Testis (tissue), 2 donors: Measurements from ENCODE around the gene WNK2.

Source experiments
- CTCF ChIP-seq, 3 experiments: fragments of 450-650 bp in 2 of 3; fragments of 200-600 bp in 1 of 3; sonication (generic) in 1 of 3; IDR thresholded peaks; one replicate each; pipeline ENCODE4 v1.5.1; 2016 to 2019; ENCODE audit warnings: antibody characterized with exemption in 3 of 3, mild to moderate bottlenecking in 2 of 3, moderate library complexity in 1 of 3
- POLR2A ChIP-seq: fragments of 450-650 bp; IDR thresholded peaks from one replicate; pipeline ENCODE4 v1.6.1; 2017; ENCODE audit warnings: antibody characterized with exemption, mild to moderate bottlenecking, moderate library complexity

- TF ChIP-seq POLR2A: no peak
- no peak for TF ChIP-seq CTCF (IDR thresholded peaks at IDR 0.05)
Measured at GRCh38 chr9:93296889-93297480, 113.0 kb downstream of the WNK2 start.
